ENCODE results near the gene VPS11.
"Not testable (repeated sequence)": the region's sequence is repeated elsewhere in the genome, so short reads cannot be mapped to it uniquely, and the experiment has no call there.

GRCh38 chr11:119059128-119059527 is 8.5 kb upstream of the VPS11 start:
- TF ChIP-seq EZH2 (IDR thresholded peaks at IDR 0.05; ENCODE audit: low read depth, unreplicated experiment); JUNB (IDR thresholded peaks at IDR 0.05; ENCODE audit: unreplicated experiment); CTCF (conservative IDR thresholded peaks at IDR 0.05; ENCODE audit: low read depth in 2 of 2); POLR2AphosphoS5 (IDR thresholded peaks at IDR 0.05; ENCODE audit: low read depth); EZH2phosphoT487 (IDR thresholded peaks at IDR 0.05; ENCODE audit: unreplicated experiment); ZNF462 (CRISPR knock-in tag; IDR thresholded peaks at IDR 0.05); ZNF331 (CRISPR knock-in tag; IDR thresholded peaks at IDR 0.05; ENCODE audit: low read depth); REST (IDR thresholded peaks at IDR 0.05; ENCODE audit: unreplicated experiment); ZNF114 (CRISPR knock-in tag; IDR thresholded peaks at IDR 0.05): not testable (repeated sequence)

All from GM23338 (cell line).